Upper lobe of right lung (tissue), 1 donor: ENCODE data around the gene SMIM41. TPM values are rescaled to one million over a fixed set of nuclear protein-coding genes. Genes with fewer than 3 reads are reported as not detected.

Source experiments
- ATAC-seq: fragments of 200-7000 bp; cut with Tn5 transposase; one replicate; pipeline ENCODE4 v1.9.1; 2020; ENCODE audit warnings: mild to moderate bottlenecking, moderate library complexity
- DNase-seq: peaks from one replicate; pipeline ENCODE4 v3.0.0-alpha.2; 2020
- H3K27ac ChIP-seq: fragments of 200-600 bp; one replicate; pipeline ENCODE4 v1.8.0; 2022
- H3K27me3 ChIP-seq: fragments of 200-600 bp; one replicate; pipeline ENCODE4 v1.8.0; 2022; ENCODE audit warnings: mild to moderate bottlenecking
- H3K36me3 ChIP-seq: fragments of 200-600 bp; one replicate; pipeline ENCODE4 v1.8.0; 2022
- H3K4me1 ChIP-seq: fragments of 200-600 bp; one replicate; pipeline ENCODE4 v1.8.0; 2022
- H3K4me3 ChIP-seq: fragments of 200-600 bp; one replicate; pipeline ENCODE4 v1.8.0; 2022; ENCODE audit warnings: mild to moderate bottlenecking
- H3K9me3 ChIP-seq: fragments of 200-600 bp; one replicate; pipeline ENCODE4 v1.8.0; 2022
- intact Hi-C: fragments of 100-400 bp; cut with DNase I; formaldehyde crosslinking; loops from one replicate; pipeline ENCODE4 v1.11.0; 2022
- total RNA-seq: library from RNA; stranded (reverse); fragmentation: NEBNext Ultra II Directional; extraction: Animal tissue kit (Norgen Biotek cat#: 25700); gene quantifications from one replicate; pipeline ENCODE4 v1.2.1, GENCODE V29; 2021
- TF ChIP-seq, protein P1 (sequence below): fragments of 200-600 bp; IDR thresholded peaks from one replicate; pipeline ENCODE4 v1.8.0; 2022; ENCODE audit warnings: antibody characterized with exemption
- donor health status: DM: no; HTN: yes; CAD: no; lungs with severe emphysema.

Gene SMIM41
- total RNA-seq, 1 donor from 2014 or later = 6.1 TPM

DNA sequence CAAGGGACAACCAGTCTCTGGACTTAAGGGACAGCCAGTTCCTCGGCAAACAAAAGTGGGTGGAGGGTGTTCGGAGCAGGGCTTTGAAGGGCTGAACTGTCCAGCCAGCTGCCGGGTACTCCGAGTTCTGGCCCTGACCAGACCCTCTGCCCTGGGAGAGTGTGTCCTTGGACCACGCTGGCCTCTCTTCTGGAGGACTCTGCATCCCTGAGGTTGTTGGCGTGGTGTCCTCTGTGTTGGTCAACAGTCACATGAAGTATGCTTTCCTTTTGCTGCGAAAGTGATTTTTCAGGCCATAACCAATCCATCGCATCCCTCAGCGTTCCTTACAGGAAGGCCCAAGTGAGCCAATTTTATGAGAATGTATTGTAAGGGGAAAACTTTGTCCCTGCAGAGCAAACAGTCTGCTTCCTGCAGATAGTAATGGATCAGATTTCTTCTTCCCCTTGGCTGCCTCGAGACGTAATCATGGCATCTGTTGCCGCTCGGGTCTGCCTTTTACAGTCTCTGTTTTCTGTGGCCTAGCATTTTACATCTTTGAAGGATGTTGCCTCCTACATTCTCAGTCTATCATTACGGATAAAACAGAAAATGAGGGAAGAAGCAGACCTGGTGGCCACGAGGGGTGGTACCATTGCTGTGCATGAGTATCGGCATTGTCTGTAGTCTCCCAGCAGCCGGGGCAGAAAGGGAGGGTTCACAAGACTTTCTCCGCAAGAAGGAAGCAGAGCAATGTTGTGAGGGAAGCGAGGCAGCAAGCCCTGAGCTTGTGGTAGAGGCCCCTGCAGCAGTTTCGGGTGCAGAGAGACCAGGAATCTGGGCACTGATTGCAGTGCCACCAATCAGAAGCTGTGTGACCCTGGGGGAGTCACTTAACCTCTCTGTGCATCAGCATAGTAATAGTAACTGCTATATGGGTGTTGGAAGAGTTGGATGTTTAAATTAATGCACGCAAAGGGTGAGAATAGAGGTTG lies 47.4 kb downstream of the SMIM41 start:
- DNase-seq (peak; percentile 61), ATAC-seq (peak; percentile 71)
- H3K4me1 ChIP-seq = peaks cover 12% of the 10 kb centered on the region
- H3K36me3 ChIP-seq = no peaks in the 10 kb centered on the region
- intact Hi-C loops = no loop called here
- H3K4me3 ChIP-seq = no peak overlapping the region
- H3K27me3 ChIP-seq = no peaks in the 10 kb centered on the region
- H3K9me3 ChIP-seq = no peaks in the 10 kb centered on the region
- H3K27ac ChIP-seq = peak overlapping the region; percentile 85
- TF ChIP-seq, protein P1, sequence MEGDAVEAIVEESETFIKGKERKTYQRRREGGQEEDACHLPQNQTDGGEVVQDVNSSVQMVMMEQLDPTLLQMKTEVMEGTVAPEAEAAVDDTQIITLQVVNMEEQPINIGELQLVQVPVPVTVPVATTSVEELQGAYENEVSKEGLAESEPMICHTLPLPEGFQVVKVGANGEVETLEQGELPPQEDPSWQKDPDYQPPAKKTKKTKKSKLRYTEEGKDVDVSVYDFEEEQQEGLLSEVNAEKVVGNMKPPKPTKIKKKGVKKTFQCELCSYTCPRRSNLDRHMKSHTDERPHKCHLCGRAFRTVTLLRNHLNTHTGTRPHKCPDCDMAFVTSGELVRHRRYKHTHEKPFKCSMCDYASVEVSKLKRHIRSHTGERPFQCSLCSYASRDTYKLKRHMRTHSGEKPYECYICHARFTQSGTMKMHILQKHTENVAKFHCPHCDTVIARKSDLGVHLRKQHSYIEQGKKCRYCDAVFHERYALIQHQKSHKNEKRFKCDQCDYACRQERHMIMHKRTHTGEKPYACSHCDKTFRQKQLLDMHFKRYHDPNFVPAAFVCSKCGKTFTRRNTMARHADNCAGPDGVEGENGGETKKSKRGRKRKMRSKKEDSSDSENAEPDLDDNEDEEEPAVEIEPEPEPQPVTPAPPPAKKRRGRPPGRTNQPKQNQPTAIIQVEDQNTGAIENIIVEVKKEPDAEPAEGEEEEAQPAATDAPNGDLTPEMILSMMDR = no peak

DNA sequence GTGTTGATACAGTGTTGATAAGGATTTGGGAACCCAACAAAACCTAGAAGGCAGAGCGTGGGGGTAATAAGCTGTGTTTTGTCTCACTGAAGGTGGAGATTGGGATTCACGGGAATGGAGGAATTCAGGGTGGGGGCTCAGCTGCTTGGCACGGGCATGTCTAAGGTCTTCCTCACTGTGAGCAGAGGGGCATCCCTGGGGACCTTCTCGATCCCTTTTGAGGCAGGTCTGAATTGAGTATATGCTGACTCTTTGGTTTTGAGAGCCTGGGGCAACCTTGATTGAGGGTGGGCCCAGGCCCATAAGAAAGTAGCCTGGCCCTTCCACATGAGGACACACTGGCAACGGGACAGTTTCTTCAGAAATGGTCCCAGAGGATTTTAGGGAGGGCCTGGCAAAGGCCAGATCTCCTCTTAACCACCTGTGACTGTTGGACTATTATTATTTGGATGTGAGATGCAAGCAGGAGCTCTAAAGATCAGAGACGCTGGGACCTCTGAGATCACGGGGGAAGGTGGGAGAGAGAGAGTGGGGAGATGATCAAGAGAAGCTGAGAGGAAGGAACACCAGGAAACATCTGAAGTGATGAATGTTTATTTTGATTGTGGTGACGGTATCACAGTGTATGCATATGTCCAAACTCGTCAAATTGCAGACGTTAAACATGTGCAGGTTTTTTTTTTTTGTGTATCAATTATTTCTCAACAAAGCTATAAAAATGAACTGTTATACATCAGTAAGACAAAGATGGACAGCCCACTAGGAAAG lies 48.4 kb downstream of the SMIM41 start:
- Histone ChIP-seq H3K36me3 (no peaks in the 10 kb centered on the region), H3K4me1 (peaks cover 12% of the 10 kb centered on the region), H3K27me3 (no peaks in the 10 kb centered on the region), H3K9me3 (no peaks in the 10 kb centered on the region), H3K27ac (peak overlapping the region; percentile 77), H3K4me3 (no peak overlapping the region)
- intact Hi-C loops = no loop called here
- TF ChIP-seq, protein P1 = no peak
- DNase-seq (peak; percentile 6), ATAC-seq (no peak)

DNA sequence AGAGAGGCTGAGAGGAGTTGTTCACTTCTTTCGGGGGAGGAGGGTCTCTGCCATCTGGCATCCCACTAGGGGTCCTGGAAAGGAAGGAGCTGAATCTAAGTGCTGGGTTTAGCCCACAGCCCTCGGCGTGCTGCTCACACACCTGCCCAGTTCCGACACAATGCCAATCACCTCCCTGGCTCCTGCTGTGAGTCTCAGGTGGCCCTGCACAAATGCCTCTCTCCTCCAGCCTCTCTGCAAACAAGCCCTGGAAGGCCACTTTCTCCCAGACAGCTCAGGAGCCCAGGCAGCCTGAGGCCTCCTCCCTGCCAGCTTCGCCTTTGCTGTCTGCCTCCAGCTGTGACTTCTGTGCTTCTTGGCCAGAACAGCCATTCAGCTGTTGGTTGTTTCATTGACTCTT lies 51.2 kb downstream of the SMIM41 start:
- DNase-seq = peak; percentile 47
- H3K27me3 ChIP-seq = no peaks in the 10 kb centered on the region
- peaks cover 9% of the 10 kb centered on the region for H3K4me1 ChIP-seq
- intact Hi-C loops = no loop called here
- no peak overlapping the region for H3K4me3 ChIP-seq
- H3K27ac ChIP-seq = no peak overlapping the region
- H3K9me3 ChIP-seq = no peaks in the 10 kb centered on the region
- ATAC-seq = no peak
- TF ChIP-seq, protein P1 = no peak
- H3K36me3 ChIP-seq = no peaks in the 10 kb centered on the region

DNA sequence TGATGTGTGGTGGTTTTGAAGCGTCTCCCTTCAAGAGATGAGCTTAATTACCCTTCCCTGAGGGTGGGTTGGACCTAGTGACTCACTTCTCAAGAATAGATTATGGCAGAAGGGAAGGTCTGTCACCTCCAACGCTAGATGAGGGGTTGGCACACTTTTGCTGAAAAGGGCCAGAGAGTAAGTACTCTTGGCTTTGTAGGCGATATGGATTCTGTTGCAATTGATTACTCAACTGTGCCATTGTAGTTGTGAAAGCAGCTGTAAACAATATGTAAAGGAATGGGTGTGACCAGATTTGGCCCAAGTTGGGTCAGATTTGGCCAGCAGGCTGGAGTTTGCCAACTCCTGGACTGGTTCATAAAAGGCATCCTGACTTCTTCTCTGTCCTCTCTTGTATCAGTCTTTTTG lies 53.3 kb downstream of the SMIM41 start:
- peak; percentile 44 for DNase-seq
- H3K4me3 ChIP-seq = no peak overlapping the region

DNA sequence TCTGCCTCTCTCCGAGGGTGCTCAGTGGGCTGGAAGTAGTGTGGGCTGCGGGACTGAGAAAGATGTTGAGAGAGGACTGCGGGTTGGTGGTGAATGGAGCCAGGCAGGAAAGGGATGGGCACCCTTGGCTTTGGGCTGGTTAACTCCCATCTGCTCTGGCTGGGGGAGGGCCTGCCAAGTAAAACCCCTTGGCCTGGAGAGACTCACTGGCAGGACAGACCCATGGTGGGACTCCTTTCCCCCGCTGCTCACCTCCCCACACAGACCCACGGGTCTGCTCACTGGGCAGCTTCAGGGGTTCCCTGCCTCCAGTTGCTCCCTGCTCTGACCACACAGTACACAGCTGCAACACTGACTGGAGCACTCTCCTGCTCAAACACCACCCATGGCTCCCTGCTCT lies 58.2 kb downstream of the SMIM41 start:
- intact Hi-C loops = no loop called here
- H3K36me3 ChIP-seq = no peaks in the 10 kb centered on the region
- H3K4me3 ChIP-seq = no peak overlapping the region
- no peaks in the 10 kb centered on the region for H3K27me3 ChIP-seq
- ATAC-seq (no peak), DNase-seq (peak; percentile 51)
- H3K4me1 ChIP-seq = no peaks in the 10 kb centered on the region
- H3K9me3 ChIP-seq = no peaks in the 10 kb centered on the region
- H3K27ac ChIP-seq = no peak overlapping the region
- TF ChIP-seq, protein P1 = no peak

More for the DNA sequence above, 53.3 kb downstream of the SMIM41 start:
- Histone ChIP-seq H3K27ac (no peak overlapping the region), H3K36me3 (no peaks in the 10 kb centered on the region), H3K9me3 (no peaks in the 10 kb centered on the region), H3K27me3 (no peaks in the 10 kb centered on the region), H3K4me1 (peaks cover 2% of the 10 kb centered on the region)
- TF ChIP-seq, protein P1 = no peak
- peak; percentile 34 for ATAC-seq
- intact Hi-C loops = no loop called here
